ENCODE data around the gene TEFM. TPM values are rescaled to one million over a fixed set of nuclear protein-coding genes. Genes with fewer than 3 reads are reported as not detected.

The TEFM gene
- total RNA-seq, 4 donors from 2014 or later, result 7.4 to 25.9 (median 11.5) TPM

GRCh38 chr17:30924341-30924740 lies 18.3 kb upstream of the TEFM start:
- peaks cover 3 to 14% (median 9%) of the 10 kb centered on the region in 4 donors for H3K4me1 ChIP-seq
- no peak for TF ChIP-seq CTCF (IDR thresholded peaks at IDR 0.05)
- H3K36me3 ChIP-seq, result no peaks in the 10 kb centered on the region
- no peaks in the 10 kb centered on the region for H3K9me3 ChIP-seq
- DNase-seq, result no peak
- H3K27me3 ChIP-seq, result peaks cover 0 to 12% of the 10 kb centered on the region in 2 donors
- no peak overlapping the region for H3K27ac ChIP-seq
- H3K4me3 ChIP-seq, result no peak overlapping the region

DNA sequence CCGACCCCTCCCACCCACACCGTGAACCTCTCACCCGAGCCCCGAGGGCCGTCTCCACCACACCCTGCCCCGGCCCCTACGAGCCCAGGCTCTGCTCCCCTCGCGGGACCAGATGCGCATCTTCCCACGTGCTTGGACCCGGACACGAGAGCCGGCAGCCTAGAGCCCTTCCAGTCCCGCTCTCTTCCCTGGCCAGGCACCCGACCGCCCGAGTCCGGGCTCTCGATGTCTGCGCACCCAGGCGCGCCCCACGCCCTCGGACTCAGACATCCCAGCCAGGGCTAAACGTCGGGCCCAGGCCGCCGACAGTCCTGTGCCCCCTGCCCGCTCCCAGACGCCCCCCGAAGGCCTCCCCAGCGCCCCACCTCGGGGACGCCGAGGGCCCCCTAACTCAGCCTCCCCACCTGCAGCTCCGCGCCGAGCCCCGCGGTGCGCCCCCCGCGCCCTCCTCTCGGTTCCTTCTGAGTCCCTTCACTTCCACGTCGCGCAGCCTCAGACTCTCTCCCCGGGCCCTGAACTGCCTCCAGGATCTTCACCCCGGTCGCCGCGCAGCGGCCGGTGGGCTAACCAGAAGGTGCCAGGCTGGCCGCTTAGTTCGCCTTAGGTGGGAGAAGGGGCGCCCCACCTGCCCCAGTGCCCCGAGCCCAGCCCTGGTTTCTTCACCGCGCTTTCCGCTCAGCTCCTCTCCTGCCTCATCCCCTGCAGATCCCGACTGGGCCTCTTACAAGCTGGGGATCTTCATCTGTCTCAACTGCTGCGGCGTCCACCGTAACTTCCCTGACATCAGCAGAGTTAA lies 16.4 kb upstream of the TEFM start:
- Histone ChIP-seq H3K4me3 (peak overlapping the region; percentile 46 to 73 (median 66)), H3K4me1 (peaks cover 3 to 14% (median 9%) of the 10 kb centered on the region in 4 donors), H3K9me3 (no peaks in the 10 kb centered on the region), H3K27ac (peak overlapping the region; percentile 36 to 70 (median 63)), H3K36me3 (no peaks in the 10 kb centered on the region), H3K27me3 (peaks cover 0 to 12% of the 10 kb centered on the region in 2 donors)
- peak in 2 of 3 donors; percentile 47 to 53 for DNase-seq
- TF ChIP-seq POLR2A (IDR thresholded peaks at IDR 0.05) (no peak), CTCF (IDR thresholded peaks at IDR 0.05) (no peak)

DNA sequence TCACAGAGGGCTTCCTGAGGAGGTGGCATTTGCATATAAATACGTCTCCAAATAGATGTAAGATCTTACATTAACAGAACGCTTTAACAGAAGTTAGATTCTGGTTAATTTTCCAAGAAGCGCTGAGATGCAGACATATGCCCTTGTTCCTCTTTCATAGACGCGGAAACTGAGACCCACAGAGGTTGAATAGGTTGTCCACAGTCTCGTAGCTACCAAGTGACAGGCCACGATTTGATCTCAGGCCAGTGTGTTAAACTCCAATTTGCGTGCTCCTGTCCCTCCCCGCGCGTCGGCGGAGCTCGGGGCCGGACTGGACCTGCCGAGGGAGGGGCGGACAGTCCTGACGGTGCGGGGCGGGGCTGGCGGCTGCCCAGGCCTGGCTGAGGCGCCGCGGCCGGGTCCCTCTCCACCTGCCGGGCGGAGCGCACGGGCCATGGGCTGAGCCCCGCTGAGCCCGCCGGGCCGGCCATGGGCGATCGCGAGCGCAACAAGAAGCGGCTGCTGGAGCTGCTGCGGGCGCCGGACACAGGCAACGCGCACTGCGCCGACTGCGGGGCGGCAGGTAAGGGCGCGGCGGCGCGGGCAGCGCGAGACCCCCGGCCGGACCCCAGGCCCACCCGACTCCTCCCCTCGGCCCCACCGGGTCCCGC lies 15.6 kb upstream of the TEFM start, which contains the start of gene ADAP2:
TSS of gene ADAP2 (plus strand) at position 402 of the 653 bp plus-strand sequence. CDS start at position 472, 70 bp downstream.
- Histone ChIP-seq H3K36me3 (no peaks in the 10 kb centered on the region), H3K9me3 (no peaks in the 10 kb centered on the region), H3K27me3 (peaks cover 0 to 12% of the 10 kb centered on the region in 2 donors), H3K27ac (peak within 1 kb of the TSS; percentile 36 to 70 (median 63)), H3K4me3 (peak within 1 kb of the TSS; percentile 46 to 73 (median 66)), H3K4me1 (peaks cover 3 to 14% (median 9%) of the 10 kb centered on the region in 4 donors)
- TF ChIP-seq POLR2A (IDR thresholded peaks at IDR 0.05) (no peak), CTCF (IDR thresholded peaks at IDR 0.05) (peak in 2 of 6 experiments; percentile 11 to 27)
- DNase-seq, result peak; percentile 36 to 80 (median 77)

DNA sequence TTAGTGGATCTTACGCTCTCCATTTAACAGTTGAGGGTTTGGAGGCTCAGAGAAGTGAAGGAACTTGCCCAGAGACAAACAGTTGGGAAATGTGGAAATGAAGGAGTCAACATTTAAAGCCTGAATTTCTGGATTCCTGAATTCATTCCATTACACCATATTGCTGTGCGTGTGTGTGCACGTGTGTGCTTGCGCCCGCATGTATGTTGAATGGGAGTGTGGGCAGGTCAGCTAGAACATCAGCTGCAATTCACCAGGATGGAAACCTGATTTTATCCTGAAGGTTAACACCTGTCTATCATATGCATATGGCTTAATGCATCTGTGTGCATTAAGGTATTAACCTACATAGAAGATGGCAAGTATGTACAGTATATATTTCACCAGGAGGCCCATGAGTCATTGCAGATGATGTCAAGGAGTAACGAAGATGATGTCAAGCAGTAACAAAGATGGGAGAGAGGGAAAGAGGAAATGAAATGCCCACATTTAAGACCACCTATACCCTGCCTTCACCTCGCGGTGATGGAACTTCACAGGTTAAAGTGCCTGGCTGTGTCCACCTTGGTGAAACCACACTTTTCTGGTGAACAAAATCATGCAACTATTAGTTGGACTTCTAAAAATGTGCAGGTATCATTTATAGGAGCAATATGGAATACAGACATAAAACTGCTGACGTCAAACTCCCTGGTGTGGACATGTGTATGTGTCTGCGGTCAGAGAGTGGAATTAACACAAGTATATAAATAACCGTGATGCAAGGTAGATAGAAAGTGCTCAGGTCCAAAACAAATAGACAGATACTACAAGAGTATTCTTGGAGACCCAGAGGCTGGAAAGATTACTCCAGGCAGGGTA lies 14.9 kb upstream of the TEFM start:
- Histone ChIP-seq H3K4me3 (peak overlapping the region in 2 of 4 donors; percentile 65 to 73), H3K27ac (peak overlapping the region in 1 of 4 donors; percentile 59), H3K36me3 (no peaks in the 10 kb centered on the region), H3K4me1 (peaks cover 3 to 14% (median 9%) of the 10 kb centered on the region in 4 donors), H3K27me3 (peaks cover 0 to 12% of the 10 kb centered on the region in 2 donors), H3K9me3 (no peaks in the 10 kb centered on the region)
- TF ChIP-seq CTCF (IDR thresholded peaks at IDR 0.05), result no peak
- TF ChIP-seq POLR2A (IDR thresholded peaks at IDR 0.05), result no peak
- no peak for DNase-seq

- no peak overlapping the region for H3K4me3 ChIP-seq
- DNase-seq, result no peak
- TF ChIP-seq POLR2A (IDR thresholded peaks at IDR 0.05) (no peak), CTCF (IDR thresholded peaks at IDR 0.05) (no peak)
- peaks cover 3 to 14% (median 9%) of the 10 kb centered on the region in 4 donors for H3K4me1 ChIP-seq
- H3K27ac ChIP-seq, result no peak overlapping the region
- H3K9me3 ChIP-seq, result no peaks in the 10 kb centered on the region
- no peaks in the 10 kb centered on the region for H3K36me3 ChIP-seq
- peaks cover 0 to 12% of the 10 kb centered on the region in 2 donors for H3K27me3 ChIP-seq
Measured at GRCh38 chr17:30920282-30920681, 14.2 kb upstream of the TEFM start.
